Measurements from ENCODE around the gene BID.
A peak's percentile ranks its signal among the peaks of the same experiment; 100 is the strongest.

BID gene

DNA sequence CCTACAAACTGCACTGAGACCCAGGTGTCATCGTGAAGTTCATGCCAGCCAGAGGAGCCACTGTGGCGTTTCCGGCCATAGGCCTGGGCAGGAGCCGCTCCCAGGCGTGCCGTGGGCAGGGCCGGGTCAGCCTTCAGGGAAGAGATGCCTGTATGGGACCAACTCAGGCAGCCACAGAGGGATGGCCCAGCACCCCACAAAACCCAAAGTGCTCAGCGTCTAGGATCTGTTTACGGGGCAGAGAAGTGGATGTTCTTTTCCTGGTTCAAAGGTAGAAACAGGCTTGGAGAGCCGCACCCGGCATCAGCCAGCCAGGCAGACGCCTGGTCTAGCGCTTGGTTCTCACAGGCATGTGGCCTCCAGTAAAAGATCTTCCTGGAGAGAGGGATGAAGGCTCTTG, 8.4 kb upstream of the BID start:
- DNase-seq, result no peak

GRCh38 chr22:17782158-17782557, 7.9 kb upstream of the BID start:
- DNase-seq, result no peak

- DNase-seq, result no peak
These were observed 7.2 kb upstream of the BID start for GRCh38 chr22:17781319-17782031.

- no peak for DNase-seq
These were observed 6.6 kb upstream of the BID start for GRCh38 chr22:17780741-17781318.

- no peak for DNase-seq
These were observed 6.0 kb upstream of the BID start for GRCh38 chr22:17780116-17780740.

DNA sequence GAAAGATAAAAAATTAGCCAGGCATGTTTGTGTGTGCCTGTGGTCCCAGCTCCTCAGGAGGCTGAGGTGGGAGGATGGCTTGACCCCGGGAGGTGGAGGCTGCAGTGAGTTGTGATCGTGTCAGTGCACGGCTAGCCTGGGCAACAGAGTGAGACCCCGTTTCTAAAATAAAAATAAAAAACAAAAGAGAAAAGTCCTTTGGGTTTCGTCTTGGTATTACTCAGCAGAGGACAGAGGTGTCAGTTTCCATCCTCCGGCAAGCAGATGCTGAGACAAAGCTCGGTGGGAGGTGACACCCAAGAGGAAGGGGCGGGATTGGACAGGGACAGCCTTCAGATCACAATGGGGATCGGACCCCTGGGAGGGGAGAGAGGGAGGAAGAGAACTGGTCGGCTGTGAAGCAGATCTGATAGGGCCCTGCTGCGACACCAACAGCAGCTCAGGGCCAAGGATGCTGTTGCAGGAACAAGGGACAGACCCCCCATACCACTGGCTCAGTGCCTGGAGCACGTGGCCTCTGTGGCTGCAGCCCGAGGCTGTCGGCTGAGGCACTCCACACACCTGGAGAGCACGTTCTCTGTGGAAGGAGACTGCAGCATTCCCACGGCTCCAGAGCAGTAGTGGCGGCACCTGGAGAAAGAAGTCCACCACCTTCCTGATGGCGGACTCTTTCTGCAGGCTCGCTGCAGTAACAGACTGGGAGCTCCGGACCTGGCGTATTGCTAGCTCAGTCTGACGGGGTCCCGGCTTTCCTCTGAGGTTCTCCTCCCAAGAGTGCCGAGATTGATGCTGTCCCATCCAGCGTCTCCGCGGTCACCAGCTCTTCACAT, 5.2 kb upstream of the BID start:
- no peak for DNase-seq

- no peak for DNase-seq
These were observed 4.2 kb upstream of the BID start for GRCh38 chr22:17778412-17778976.

- no peak for DNase-seq
These were observed 3.4 kb upstream of the BID start for GRCh38 chr22:17777717-17778044.

- no peak for DNase-seq
These were observed 2.9 kb upstream of the BID start for GRCh38 chr22:17777005-17777716.

DNA sequence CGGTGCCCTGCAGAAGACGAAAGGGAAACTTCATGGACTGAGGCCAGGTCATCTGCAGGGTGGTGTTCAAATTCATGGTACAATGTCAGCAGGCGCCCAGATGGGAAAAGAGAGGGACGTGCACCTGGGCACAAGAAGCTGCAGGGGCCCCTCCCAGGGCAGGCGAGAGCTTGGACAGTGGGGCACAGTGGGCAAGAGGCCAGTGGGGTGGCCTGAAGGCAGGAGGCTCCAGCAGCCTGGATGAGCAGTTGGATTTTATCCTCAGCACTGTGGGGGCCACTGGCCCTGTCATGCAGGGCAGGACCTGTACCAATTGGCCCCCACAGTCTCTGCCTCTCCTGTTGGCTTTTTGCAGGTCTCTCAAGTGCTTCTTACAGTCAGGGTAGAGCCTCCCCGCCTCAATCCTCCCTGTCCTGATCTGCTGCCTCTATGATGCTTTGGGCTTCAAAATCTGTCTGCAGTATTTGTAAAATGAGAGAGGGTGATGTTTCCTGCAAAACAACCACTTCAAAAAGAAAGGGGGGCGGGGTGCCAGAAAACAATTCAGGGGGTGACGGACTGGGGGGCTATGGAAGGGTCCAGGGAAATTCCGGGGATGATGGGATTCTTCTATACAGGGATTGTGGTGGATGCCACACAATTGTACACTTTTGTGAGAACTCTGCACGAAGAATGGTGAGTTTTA, 1.7 kb upstream of the BID start:
- DNase-seq, result no peak

DNA sequence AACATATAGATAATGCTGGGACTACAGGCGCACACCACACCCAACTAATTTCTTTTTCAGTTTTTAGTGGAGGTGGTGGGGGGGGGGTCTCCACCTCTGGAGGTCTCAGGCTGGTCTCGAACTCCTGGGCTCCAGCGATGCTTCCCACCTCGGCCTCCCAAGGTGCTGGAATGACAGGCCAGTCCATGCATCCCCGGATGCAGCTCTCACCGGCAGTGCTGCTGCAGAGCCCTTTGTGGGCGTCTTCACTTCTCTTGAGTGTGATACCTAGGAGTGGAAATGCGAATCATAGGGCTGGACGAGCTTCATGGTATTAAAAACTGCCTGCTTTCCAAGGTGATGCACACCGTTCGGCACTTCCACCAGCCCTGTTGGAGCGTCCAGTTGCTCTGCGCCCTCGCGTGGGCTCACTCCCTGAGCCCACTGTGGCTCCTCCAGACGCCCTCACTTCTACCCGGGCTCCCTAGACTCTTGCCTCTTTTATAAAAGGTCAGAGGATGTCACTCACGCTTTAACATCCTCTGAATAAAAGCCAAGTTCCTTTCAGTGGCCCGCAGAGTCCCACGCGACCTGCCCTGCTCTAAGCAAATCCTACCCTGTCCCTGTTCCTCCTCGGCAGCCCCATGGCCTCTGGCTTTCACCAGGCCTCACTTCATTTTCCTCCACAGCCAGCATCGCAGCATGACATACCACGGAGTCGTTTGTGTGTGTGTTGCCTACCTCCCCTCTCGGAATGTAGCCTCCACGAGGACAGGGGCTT, 837 bp upstream of the BID start:
- DNase-seq, result no peak

DNA sequence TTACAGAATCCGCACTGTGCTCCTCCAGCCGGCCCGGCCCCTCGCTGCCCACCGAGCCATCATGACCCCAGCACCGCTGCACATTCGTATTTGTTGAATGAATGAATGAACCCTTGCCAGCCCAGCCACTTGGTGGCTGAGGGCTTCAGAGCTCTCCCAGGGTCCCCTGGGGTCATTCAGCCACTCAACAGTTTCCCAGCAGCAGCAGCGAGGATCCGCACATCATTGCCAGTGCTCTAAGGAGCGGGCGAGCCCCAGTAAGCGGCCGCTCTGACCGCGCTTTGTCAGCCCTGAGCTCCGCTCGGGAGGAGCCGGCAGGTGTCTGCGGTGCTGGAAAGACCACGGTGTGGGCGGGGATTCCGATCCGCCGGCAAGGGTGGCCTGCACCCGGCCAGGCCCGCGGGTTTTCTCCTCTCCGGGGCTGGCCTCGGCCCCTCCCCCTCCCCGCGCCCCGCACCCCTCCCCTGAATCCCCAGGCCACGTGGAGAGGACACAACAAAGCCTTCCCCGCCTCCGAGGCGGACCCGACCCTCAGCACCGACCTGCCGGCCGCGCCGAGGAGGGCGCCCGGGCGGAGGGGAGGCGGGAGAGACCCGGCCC, 563 bp downstream of the BID start:
- DNase-seq, result peak; percentile 67

DNA sequence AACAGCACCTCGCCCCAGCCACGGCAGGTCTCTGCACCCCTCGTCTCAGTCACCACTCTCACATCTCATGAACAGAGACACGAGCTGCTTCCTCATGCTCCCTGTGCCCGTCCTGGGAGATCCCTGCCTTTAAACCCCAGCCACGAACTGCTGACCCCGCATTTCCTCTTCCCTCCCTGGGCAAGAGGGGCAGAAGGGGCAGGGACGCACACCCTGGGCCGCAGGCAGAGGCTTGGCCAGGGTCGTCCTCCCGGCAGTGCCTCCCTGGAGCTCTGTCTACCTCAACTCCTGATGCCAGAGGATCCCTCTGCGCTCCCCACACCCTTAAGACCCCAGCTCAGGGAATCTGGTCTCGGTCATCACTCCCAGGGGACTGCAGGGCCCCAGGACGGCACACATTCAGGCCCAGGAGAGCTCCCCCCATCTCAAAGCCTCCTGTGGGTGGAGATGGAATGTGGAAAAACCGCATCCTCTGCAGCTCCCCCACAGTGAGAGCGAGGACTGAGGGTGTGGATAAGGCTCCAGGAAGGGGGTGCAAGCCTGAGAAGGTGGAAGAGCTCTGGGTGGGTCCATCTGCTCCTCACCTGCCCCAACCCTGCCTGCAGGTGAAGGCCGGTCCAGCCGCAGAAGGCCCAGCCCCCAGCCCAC, 1.2 kb downstream of the BID start:
- no peak for DNase-seq

- DNase-seq, result no peak
These were observed 1.9 kb downstream of the BID start for GRCh38 chr22:17772249-17772957.

GRCh38 chr22:17770180-17771077, 3.8 kb downstream of the BID start:
- DNase-seq, result no peak

DNA sequence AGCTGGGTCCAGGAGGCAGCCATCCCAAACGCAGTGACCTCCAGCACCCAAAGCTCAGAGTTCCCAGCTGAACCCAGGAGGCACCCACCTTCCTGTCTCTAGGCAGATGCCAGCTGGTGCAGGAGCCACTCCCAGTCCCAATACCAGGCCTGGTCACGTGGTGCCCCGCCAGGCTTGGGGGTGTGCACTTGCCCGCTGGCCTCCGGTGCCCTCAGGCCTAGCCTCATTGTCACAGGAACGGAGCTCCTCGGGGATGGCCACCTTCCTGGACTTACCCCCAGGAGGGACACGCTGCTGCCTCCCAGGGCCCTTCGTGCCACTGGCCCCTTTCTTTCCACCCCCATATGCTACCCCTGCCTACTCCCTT, 4.6 kb downstream of the BID start:
- DNase-seq, result no peak

DNA sequence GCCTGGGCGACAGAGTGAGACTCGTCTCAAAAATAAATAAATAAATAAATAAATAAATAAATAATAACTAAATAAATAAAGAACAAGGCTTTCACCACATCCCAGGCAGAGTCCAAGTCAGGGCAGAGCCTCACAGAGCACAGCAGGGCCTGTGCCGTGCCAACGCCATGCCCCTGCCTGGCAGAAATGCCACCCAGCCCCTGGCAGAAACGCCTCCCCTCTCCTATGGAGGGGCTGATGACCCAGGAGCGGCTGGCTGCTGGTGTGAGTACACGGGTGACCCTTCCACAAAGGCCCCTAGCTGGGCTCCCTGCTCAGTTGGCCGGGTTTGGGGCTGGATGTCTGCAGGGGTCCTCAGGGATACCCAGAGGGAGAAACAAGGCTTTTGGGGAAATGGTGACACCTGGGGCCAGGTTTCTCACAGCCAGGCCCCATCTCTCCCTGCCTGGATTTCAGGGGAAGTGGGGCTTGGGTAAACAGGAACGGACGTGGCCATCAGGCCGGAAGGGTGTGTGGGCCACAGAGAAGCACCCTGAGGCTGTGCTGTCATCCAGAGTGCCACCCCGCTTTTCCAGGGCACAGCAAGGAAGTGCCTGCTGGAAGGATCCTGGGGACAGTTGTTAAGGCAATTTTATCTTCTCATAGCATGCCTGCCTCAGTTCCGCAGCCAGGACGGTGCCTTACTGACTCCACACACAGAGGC, 5.1 kb downstream of the BID start:
- DNase-seq, result no peak

Data from NCI-H2171 (cell line).